OCI-LY3 (cell line): ENCODE results near the gene SLC39A13.

ENCODE experiments used
- CTCF ChIP-seq: fragments of 200-600, 300-600 bp; sonication (generic); IDR thresholded peaks from 2 replicates; pipeline ENCODE4 v1.5.1; 2014; ENCODE audit warnings: antibody characterized with exemption, low read length, low read depth
- EZH2phosphoT487 ChIP-seq: fragments of 200-600 bp; shearing (Covaris generic); IDR thresholded peaks from 2 replicates; pipeline ENCODE4 v1.6.1; 2018; ENCODE audit warnings: antibody characterized with exemption, mixed run types, low read depth

GRCh38 chr11:47369676-47370075, 38.7 kb upstream of the SLC39A13 start:
- TF ChIP-seq CTCF, result no peak
- TF ChIP-seq EZH2phosphoT487, result no peak
